ENCODE measurements around the gene FER. TPM values are rescaled to one million over a fixed set of nuclear protein-coding genes. Genes with fewer than 3 reads are reported as not detected.

FER gene
- total and polyA plus RNA-seq, 2 of the 8 experiments (the other 6 are each of a cell fraction or from before 2014, with no cell fraction given): 1.3 to 15.8 TPM

GRCh38 chr5:109113608-109114007, 365.9 kb downstream of the FER start:
- Histone ChIP-seq H4K20me1 (replicated peaks in 1 of 2; ENCODE audit: control insufficient read depth in 1 of 2, insufficient read depth in 2 of 2, low read length in 2 of 2) (no peaks in the 10 kb centered on the region), H3K4me2 (ENCODE audit: insufficient read depth in 1 of 2, low read depth in 2 of 2, low read length in 2 of 2) (no peak overlapping the region), H2AK5ac (ENCODE audit: low read depth, low read length) (no peak overlapping the region), H3K23me2 (ENCODE audit: low read depth, low read length) (no peaks in the 10 kb centered on the region), H4K8ac (ENCODE audit: extremely low read depth, insufficient read depth, low read length) (no peak overlapping the region), H3K56ac (replicated peaks; ENCODE audit: insufficient read length, low read depth, low read length) (no peak overlapping the region), H3K9me3 (ENCODE audit: insufficient read depth in 2 of 2, low read depth in 1 of 2, low read length in 1 of 2) (no peaks in the 10 kb centered on the region), H3K36me3 (ENCODE audit: control insufficient read depth in 2 of 4, insufficient read depth in 4 of 4, low read length in 3 of 4) (no peaks in the 10 kb centered on the region), H3K79me2 (ENCODE audit: control insufficient read depth in 1 of 2, insufficient read depth in 2 of 2, low read length in 2 of 2) (no peaks in the 10 kb centered on the region), H3K4me1 (replicated peaks in 1 of 4; ENCODE audit: control insufficient read depth in 3 of 4, insufficient read depth in 4 of 4, low read length in 3 of 4) (no peaks in the 10 kb centered on the region), H4K5ac (ENCODE audit: insufficient read length, low read depth, low read length) (no peak overlapping the region), H2AFZ (ENCODE audit: low read length) (no peak overlapping the region), H3K14ac (ENCODE audit: insufficient read length) (no peak overlapping the region), H3K4me3 (ENCODE audit: extremely low read depth in 1 of 4, insufficient read depth in 2 of 4, low read depth in 3 of 4, low read length in 4 of 4) (no peak overlapping the region), H3K27ac (ENCODE audit: low read depth, low read length) (no peak overlapping the region), H2BK20ac (ENCODE audit: low read length) (no peak overlapping the region), H2BK15ac (ENCODE audit: low read length) (no peak overlapping the region), H3K18ac (ENCODE audit: extremely low read depth, low read length) (no peak overlapping the region), H4K91ac (replicated peaks; ENCODE audit: insufficient read length, low read length) (no peak overlapping the region), H3K4ac (replicated peaks; ENCODE audit: insufficient read length, low read depth, low read length) (no peak overlapping the region), H2BK5ac (ENCODE audit: low read depth, low read length) (no peak overlapping the region), H3K23ac (ENCODE audit: insufficient read length) (no peak overlapping the region), H2BK12ac (ENCODE audit: low read depth, low read length) (no peak overlapping the region), H3K9ac (replicated peaks in 1 of 4; ENCODE audit: extremely low read depth in 1 of 4, low read depth in 3 of 4, low read length in 3 of 4) (no peak overlapping the region), H3K79me1 (ENCODE audit: low read depth, low read length) (no peaks in the 10 kb centered on the region), H3K27me3 (replicated peaks in 1 of 4; ENCODE audit: control insufficient read depth in 3 of 4, extremely low read depth in 1 of 4, insufficient read depth in 3 of 4, low read length in 3 of 4) (no peaks in the 10 kb centered on the region), H2BK120ac (replicated peaks; ENCODE audit: low read depth, low read length) (no peak overlapping the region)
- ChIA-PET POLR2A (ENCODE audit: partially characterized antibody) (no interaction called here), CTCF (ENCODE audit: partially characterized antibody) (no interaction called here)
- FAIRE-seq: no peak
- 96% methylated on average over 3 of the region's 3 CpGs; no CpG with 5 or more reads in 1 of the 2 experiments for WGBS, 2 experiments (ENCODE audit: extremely low coverage in 1 of 2, insufficient coverage in 1 of 2, insufficient read length in 1 of 2, insufficient replicate concordance in 2 of 2, low coverage in 1 of 2, low lambda C conversion rate in 2 of 2, missing lambda C conversion rate in 1 of 2)
- DNase-seq (ENCODE audit: low read depth in 1 of 2, low spot score in 2 of 2): no peak
- TF ChIP-seq YY1 (IDR thresholded peaks at IDR 0.05; ENCODE audit: low read depth, low read length) (no peak), POU5F1 (IDR thresholded peaks at IDR 0.05; ENCODE audit: low read depth, low read length) (no peak), E2F6 (IDR thresholded peaks at IDR 0.05) (no peak)
